Endometrial microvascular endothelial cells (primary cell): ENCODE results near the gene FNDC8. TPM values are rescaled to one million over a fixed set of nuclear protein-coding genes. Genes with fewer than 3 reads are reported as not detected.
"Not testable (repeated sequence)": the region's sequence is repeated elsewhere in the genome, so short reads cannot be mapped to it uniquely, and the experiment has no call there.

Source experiments
- in situ Hi-C: cut with HindIII; loops from 2 replicates; pipeline ENCODE4 v1.10.0; 2017; ENCODE audit warnings: low sequenced_read_pairs, low pct_unique_long_range_greater_than_20kb; ENCODE audit errors: inconsistent ontology term
- total RNA-seq: library from RNA; depleted of rRNA; stranded (reverse); fragments of >200 nt; gene quantifications from one replicate; pipeline ENCODE4 v1.2.3, GENCODE V29; 2015; ENCODE audit errors: inconsistent ontology term

Gene FNDC8
- total RNA-seq, 1 donor from 2014 or later: not detected

GRCh38 chr17:35132099-35132498 is 10.7 kb downstream of the FNDC8 start:
- in situ Hi-C loops: loop anchor here (10.0 kb wide), 1 partner anchor 183 kb away; no protein-coding TSS in a partner anchor

DNA sequence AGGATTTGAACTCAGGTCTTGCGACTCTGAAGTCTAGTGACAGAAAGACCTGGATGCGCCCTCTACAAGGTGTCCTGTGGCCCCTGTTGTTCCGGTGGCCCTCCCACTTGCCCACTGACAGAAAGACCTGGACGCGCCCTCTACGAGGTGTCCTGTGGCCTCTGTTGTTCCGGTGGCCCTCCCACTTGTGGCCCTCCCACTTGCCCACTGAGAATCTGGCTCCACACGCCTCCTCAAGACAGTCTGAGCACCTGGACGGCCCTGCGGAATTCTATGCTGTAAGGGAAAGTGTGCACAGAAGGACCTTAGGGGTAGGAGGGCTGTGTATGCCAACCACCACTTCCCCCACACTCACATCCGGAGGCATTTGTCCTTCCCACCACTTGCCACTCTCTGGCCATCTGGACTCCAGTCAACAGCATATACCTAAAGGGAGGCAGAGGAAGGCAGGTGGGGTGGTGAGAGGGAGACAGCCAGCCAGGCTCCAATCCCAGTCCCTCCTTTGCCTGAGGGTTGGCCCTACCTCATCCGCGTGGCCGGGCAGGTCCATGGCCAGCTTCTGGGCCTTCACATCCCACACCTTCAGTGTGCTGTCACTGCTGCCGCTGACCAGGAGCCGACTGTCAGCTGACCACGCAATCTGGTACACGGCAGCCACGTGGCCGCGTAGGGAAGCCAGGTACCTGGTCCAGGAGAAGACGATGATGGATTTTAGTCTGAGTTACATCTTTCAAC is 11.6 kb downstream of the FNDC8 start:
- in situ Hi-C loops: loop anchor here (10.0 kb wide), 1 partner anchor 182 kb away; no protein-coding TSS in a partner anchor

DNA sequence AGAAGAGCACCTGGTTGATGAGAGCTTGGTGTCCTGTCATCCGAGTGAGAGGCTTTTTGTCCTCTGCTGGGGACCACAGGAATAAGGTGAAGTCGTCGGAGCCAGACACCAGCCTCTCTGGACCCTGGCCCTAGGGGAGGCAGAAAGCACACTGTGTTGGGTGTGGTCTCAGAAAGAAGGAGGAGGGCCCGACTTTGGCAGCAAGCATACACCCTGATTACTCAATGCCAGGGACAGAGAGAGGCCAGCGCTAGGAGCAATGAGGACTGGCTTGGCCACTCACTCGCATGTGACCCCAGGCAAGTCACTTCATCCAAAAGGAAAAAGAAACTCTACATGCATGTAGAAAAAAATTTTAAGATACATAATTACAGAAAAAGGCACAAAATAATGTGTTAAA is 13.9 kb downstream of the FNDC8 start:
- in situ Hi-C loops: loop anchor here (10.0 kb wide), 1 partner anchor 179 kb away; no protein-coding TSS in a partner anchor

DNA sequence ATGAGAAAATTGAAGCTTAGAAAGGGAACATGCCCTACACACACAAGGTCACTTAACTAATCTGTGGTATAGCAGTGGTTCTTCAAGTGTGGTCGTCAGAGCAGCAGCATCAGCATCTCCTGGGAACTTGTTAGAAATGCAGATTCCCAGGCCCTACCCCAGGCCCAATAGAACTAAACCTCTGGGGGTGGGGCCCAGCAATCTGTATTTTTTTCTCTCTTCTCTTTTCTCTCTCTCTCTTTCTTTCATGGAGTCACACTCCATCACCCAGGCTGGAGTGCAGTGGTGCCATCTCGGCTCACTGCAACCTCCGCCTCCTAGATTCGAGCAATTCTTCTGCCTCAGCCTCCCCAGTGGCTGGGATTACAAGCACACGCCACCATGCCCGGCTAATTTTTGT is 16.8 kb downstream of the FNDC8 start:
- in situ Hi-C loops: loop anchor here (10.0 kb wide), 1 partner anchor 177 kb away; no protein-coding TSS in a partner anchor

GRCh38 chr17:35141681-35142466 is 20.5 kb downstream of the FNDC8 start, which contains the start of gene NLE1:
Gene NLE1, minus strand, starts transcription at chr17:35142303. Its CDS starts 28 bp downstream, at chr17:35142275.
- in situ Hi-C loops: no loop called here

GRCh38 chr17:35142467-35142796 is 21.0 kb downstream of the FNDC8 start:
- in situ Hi-C loops: no loop called here

DNA sequence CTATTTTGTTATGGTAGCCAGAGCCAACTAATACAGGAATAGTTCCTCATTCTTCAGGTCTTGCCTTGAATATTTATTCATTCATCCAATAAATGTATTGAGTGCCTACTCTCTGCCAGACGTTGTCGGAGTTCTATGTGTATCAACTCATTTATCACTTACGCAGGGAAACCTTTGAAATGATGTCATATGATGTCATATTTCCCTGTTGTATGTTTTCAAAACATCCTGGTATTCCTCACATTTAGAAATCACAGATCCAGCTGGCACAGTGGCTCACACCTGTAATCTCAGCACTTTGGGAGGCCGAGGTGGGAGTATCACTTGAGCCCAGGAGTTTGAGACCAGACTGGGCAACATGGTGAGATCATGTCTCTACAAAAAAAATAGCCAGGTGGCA is 23.4 kb downstream of the FNDC8 start:
- in situ Hi-C loops: no loop called here

DNA sequence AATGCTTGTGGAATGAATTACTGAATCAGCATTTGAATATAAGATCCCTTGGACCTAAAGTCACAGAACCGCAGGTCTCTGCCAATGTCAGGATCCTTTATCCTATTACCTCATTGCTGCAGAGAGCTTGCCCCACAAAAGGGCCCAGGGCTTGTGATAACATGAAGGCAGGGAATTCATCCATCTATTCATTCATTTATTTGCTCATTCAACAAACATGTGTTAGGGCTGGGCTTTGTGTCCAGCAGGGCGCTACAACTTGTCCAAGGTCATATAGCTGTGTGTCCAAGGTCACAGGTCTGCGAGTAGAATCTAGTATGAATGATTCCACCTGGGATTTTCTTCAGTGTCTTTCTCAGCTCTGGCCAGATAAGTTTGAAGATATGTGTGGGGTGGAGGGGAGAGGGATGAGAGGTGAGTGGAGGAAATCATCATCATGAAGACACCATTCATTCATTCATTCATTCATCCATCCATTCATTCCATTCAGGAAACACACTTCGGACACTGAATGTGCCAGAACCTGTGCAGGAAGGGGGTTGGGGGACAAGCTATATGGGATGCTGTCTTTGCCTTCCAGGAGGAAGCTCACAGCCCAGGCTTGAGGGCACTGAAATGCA is 24.9 kb downstream of the FNDC8 start:
- in situ Hi-C loops: no loop called here

GRCh38 chr17:35147375-35147905 is 26.0 kb downstream of the FNDC8 start, which contains the start of gene UNC45B:
Gene UNC45B, plus strand, starts transcription at chr17:35147817. Its CDS starts 447 bp downstream, at chr17:35148264.
- in situ Hi-C loops: no loop called here

DNA sequence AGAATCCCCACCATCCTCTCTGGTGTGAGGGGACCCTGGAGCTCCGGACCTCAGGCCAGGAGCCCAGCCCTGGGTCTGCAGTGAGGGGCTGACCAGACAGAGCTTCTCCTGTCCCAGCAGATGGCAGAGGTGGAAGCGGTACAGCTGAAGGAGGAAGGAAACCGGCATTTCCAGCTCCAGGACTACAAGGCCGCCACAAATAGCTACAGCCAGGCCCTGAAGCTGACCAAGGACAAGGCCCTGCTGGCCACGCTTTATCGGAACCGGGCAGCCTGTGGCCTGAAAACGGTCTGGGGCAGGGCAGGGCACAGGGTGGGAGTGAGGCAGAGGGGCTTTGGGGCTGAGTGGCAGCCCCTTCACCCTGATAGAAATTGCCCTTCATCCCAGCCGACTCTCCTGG is 26.7 kb downstream of the FNDC8 start:
- in situ Hi-C loops: no loop called here

GRCh38 chr17:35149941-35150340 is 28.5 kb downstream of the FNDC8 start:
- in situ Hi-C loops: no loop called here

- in situ Hi-C loops: not testable (repeated sequence)
Measured at GRCh38 chr17:35151080-35151479, 29.7 kb downstream of the FNDC8 start.

DNA sequence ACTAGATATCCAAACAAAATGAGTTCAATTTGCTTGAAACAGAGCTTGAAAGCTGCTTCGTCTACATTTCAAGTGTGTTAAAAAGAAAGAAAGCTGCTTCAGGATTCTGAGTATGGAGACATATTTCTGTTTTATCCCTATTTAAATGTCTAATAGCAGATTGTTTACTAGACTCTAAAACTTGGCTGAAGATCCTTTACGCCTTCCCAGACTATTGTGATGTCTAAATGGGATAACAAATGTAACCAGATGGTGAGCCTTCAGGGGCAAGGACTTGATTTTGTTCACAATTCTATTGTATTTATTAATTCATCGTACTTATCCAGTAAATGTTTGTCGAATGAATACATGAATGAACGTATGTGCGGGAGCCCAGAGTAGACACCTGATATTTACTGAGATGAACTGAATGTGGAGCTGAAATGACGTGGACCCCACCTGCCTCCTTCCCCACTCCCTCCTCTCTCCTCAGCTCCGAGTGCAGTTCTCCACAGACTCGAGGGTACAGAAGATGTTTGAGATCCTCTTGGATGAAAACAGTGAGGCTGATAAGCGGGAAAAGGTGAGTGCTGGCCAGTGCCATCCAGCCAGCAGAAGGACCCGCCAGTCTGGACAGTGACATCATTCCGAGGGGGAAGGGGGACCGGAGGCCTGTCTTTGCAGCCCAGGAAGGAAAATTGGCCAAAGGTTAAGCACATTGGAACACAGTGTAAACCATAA is 31.2 kb downstream of the FNDC8 start:
- in situ Hi-C loops: no loop called here

DNA sequence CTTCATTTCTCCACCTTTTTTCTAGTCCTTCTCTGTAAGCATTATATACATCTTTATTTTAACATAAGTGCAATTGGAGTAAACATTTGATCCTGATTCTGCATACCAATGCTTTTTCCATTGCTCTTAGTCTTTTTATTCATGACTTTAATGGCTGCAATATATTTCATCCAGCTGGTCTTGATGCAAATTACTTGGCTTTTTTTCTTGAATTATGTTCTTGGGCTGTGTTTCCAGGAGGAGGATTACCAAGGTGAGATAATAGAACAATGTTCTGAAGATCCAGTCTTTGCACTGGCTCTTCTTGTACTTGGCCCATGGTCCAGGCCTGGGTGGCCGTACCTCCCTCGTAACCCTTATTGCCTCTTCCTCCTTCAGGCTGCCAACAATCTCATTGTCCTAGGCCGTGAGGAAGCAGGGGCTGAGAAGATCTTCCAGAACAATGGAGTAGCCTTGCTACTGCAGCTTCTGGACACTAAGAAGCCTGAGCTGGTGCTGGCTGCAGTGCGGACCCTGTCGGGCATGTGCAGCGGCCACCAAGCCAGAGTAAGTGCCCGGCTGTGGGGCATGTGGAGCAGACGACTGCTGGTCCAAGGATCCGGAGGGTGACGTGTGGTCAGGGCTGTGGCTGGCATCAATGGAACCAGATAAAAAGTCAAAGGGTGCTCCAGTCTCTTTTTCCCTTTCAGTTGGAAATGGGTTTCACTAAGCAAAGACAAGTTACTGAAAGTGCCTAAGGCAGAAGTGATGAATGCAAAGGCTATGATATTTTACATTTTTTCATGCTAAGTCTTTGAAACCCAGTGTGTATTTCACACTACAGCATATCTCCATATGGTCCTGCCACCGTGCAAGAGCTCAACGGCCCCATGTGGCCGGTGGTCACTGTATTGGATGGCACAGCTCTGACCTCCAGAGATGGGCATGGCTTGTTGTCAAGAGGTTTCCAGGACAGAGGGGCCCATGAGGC is 33.1 kb downstream of the FNDC8 start:
- in situ Hi-C loops: no loop called here

DNA sequence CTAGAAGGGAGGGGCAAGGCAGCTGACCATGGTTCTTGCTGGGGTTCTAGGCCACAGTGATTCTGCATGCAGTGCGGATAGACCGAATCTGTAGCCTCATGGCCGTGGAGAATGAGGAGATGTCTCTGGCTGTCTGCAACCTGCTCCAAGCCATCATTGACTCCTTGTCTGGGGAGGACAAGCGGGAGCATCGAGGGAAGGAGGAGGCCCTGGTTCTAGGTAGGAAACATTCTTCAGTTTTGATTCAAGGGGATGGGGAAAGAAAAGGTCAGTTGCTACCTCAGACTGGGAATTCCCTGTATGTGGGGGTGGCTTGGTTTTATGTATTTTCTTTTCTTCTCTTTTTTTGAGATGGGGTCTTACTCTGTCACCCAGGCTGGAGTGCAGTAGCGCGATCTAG is 33.8 kb downstream of the FNDC8 start:
- in situ Hi-C loops: no loop called here

- in situ Hi-C loops: no loop called here
Measured at GRCh38 chr17:35159940-35160339, 38.5 kb downstream of the FNDC8 start.

GRCh38 chr17:35160354-35161201 is 39.2 kb downstream of the FNDC8 start:
- in situ Hi-C loops: no loop called here
